K562 (cell line): ENCODE measurements around the gene TARBP1. TPM values are rescaled to one million over a fixed set of nuclear protein-coding genes. Genes with fewer than 3 reads are reported as not detected.
A peak's percentile ranks its signal among the peaks of the same experiment; 100 is the strongest.

Source experiments
- BCL6 ChIP-seq: fragments of 250-450 bp; sonication (Bioruptor Pico); IDR thresholded peaks from 2 replicates; pipeline ENCODE4 v1.4.0; 2020
- BRD9 ChIP-seq: fragments of 450-650 bp; IDR thresholded peaks from 2 replicates; pipeline ENCODE4 v1.6.1; 2018; ENCODE audit warnings: low read depth; ENCODE audit not compliant: partially characterized antibody
- CEBPB ChIP-seq: fragments of 450-650 bp; IDR thresholded peaks from 2 replicates; pipeline ENCODE4 v1.6.1; 2016; ENCODE audit warnings: missing genetic modification characterization, missing compliant biosample characterization
- GTF2A2 ChIP-seq: IDR thresholded peaks from 2 replicates; pipeline ENCODE4 v1.6.1; 2016; ENCODE audit warnings: mild to moderate bottlenecking, missing genetic modification characterization, missing compliant biosample characterization
- HINFP ChIP-seq: fragments of 450-650 bp; conservative IDR thresholded peaks from 2 replicates; pipeline ENCODE4 v1.6.1; 2016; ENCODE audit warnings: missing genetic modification characterization, low read depth, mild to moderate bottlenecking, control low read depth, missing compliant biosample characterization
- PRMT5 ChIP-seq: sonication (generic); formaldehyde crosslinking; IDR thresholded peaks from 2 replicates; pipeline ENCODE4 v1.5.0; 2020; ENCODE audit warnings: missing genetic modification reagents
- SMAD3 ChIP-seq: fragments of 450-650 bp; formaldehyde crosslinking; conservative IDR thresholded peaks from 2 replicates; pipeline ENCODE4 v1.4.0; 2020; ENCODE audit warnings: mild to moderate bottlenecking
- SMARCB1 ChIP-seq: IDR thresholded peaks from 2 replicates; pipeline ENCODE4 v1.6.1; 2011; ENCODE audit warnings: improper control_type of control experiment, low read depth; ENCODE audit not compliant: insufficient read length
- TBL1XR1 ChIP-seq, 2 experiments: IDR thresholded peaks; 2 replicates each; pipeline ENCODE4 v1.6.1; 2012; ENCODE audit warnings: improper control_type of control experiment in 2 of 2, low read length in 2 of 2, mild to moderate bottlenecking in 1 of 2
- ZNF24 ChIP-seq: fragments of 450-650 bp; IDR thresholded peaks from 2 replicates; pipeline ENCODE4 v1.6.1; 2016
- polyA plus RNA-seq, 8 experiments: library from polyadenylated mRNA; depleted of rRNA in 4 of 8; stranded (reverse) in 5 of 8; unstranded in 3 of 8; fragments of >200 nt; fragmentation: Nextera tagmentation in 2 of 8; fragmentation: Illumina TruSeq in 1 of 8; extraction: Ambion mirVana in 2 of 8; extraction: Trizol in 1 of 8; gene quantifications; 2 replicates each; pipeline versions ENCODE4 v1.2.1 to v1.2.3, GENCODE V29; 2011 to 2014; ENCODE audit warnings: inconsistent platforms in 1 of 8, missing spikeins in 1 of 8
- total RNA-seq, 7 experiments: library from RNA; depleted of rRNA in 6 of 7; stranded (reverse); fragments of >200 nt in 6 of 7; fragmentation: Illumina TruSeq in 2 of 7; extraction: Trizol in 2 of 7; gene quantifications; 2 replicates each; pipeline versions ENCODE4 v1.2.1 to v1.2.3, GENCODE V29; 2011 to 2021; ENCODE audit warnings: low replicate concordance in 1 of 7
- TF ChIP-seq, protein P1 (sequence below), 2 experiments: fragments of 450-650 bp in 1 of 2; sonication (generic) in 1 of 2; formaldehyde crosslinking in 1 of 2; IDR thresholded peaks; 2 replicates each; pipeline versions ENCODE4 v1.7.1 to v1.9.0; 2016 to 2022; ENCODE audit warnings: inconsistent platforms in 1 of 2, mild to moderate bottlenecking in 1 of 2, missing genetic modification reagents in 1 of 2
- TF ChIP-seq, protein P2 (sequence below), 2 experiments: fragments of 450-650 bp in 1 of 2; sonication (generic) in 1 of 2; formaldehyde crosslinking; conservative IDR thresholded peaks; 2 replicates each; pipeline versions ENCODE4 v1.4.0 to v1.8.1; 2020 to 2022; ENCODE audit warnings: mild to moderate bottlenecking in 1 of 2, missing genetic modification reagents in 1 of 2

TARBP1 gene
- total and polyA plus RNA-seq, 9 of the 15 experiments (the other 6 are each of a cell fraction or from before 2014, with no cell fraction given) = 8.8 to 48.0 (median 22.9) TPM

GRCh38 chr1:234499119-234499942, 20.4 kb upstream of the TARBP1 start (continued):
- TF ChIP-seq, protein P1, sequence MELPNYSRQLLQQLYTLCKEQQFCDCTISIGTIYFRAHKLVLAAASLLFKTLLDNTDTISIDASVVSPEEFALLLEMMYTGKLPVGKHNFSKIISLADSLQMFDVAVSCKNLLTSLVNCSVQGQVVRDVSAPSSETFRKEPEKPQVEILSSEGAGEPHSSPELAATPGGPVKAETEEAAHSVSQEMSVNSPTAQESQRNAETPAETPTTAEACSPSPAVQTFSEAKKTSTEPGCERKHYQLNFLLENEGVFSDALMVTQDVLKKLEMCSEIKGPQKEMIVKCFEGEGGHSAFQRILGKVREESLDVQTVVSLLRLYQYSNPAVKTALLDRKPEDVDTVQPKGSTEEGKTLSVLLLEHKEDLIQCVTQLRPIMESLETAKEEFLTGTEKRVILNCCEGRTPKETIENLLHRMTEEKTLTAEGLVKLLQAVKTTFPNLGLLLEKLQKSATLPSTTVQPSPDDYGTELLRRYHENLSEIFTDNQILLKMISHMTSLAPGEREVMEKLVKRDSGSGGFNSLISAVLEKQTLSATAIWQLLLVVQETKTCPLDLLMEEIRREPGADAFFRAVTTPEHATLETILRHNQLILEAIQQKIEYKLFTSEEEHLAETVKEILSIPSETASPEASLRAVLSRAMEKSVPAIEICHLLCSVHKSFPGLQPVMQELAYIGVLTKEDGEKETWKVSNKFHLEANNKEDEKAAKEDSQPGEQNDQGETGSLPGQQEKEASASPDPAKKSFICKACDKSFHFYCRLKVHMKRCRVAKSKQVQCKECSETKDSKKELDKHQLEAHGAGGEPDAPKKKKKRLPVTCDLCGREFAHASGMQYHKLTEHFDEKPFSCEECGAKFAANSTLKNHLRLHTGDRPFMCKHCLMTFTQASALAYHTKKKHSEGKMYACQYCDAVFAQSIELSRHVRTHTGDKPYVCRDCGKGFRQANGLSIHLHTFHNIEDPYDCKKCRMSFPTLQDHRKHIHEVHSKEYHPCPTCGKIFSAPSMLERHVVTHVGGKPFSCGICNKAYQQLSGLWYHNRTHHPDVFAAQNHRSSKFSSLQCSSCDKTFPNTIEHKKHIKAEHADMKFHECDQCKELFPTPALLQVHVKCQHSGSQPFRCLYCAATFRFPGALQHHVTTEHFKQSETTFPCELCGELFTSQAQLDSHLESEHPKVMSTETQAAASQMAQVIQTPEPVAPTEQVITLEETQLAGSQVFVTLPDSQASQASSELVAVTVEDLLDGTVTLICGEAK (IDR thresholded peaks at IDR 0.05) = 0 out of 2 replicates have a peak, but pooled peaks have one; percentile 16
- TF ChIP-seq, protein P1 (CRISPR knock-in tag; IDR thresholded peaks at IDR 0.05) = peak; percentile 45; the same call in 1 of the 2 replicates
- TF ChIP-seq ZNF24 (peak; percentile 67), GTF2A2 (tag) (peak; percentile 70; the same call in 1 of the 2 replicates), BCL6 (CRISPR knock-in tag) (peak; percentile 83), HINFP (tag) (peak; percentile 63; the same call in 1 of the 2 replicates), PRMT5 (CRISPR knock-in tag) (0 out of 2 replicates have a peak, but pooled peaks have one; percentile 59), BRD9 (peak; percentile 96), TBL1XR1 (IDR thresholded peaks at IDR 0.05; ENCODE audit: low read length in 2 of 2) (peak in 1 of 2 experiments; percentile 20; a peak in 1 of 4 replicates), SMAD3 (CRISPR knock-in tag) (peak; percentile 57; the same call in 1 of the 2 replicates), CEBPB (tag) (peak; percentile 74), SMARCB1 (no peak)
- TF ChIP-seq, protein P2, sequence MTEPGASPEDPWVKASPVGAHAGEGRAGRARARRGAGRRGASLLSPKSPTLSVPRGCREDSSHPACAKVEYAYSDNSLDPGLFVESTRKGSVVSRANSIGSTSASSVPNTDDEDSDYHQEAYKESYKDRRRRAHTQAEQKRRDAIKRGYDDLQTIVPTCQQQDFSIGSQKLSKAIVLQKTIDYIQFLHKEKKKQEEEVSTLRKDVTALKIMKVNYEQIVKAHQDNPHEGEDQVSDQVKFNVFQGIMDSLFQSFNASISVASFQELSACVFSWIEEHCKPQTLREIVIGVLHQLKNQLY (CRISPR knock-in tag; conservative IDR thresholded peaks at IDR 0.05) = no peak
